Bone marrow (tissue), 2 donors: Measurements from ENCODE around the gene NKAIN4.
"Not testable (repeated sequence)": the region's sequence is repeated elsewhere in the genome, so short reads cannot be mapped to it uniquely, and the experiment has no call there.

Source experiments
- DNase-seq, 2 donors: peaks; one replicate each; lab custom pipeline; 2025; lab: John Stamatoyannopoulos, UW

Gene NKAIN4

GRCh38 chr20:63235399-63235983 is 18.8 kb downstream of the NKAIN4 start, which contains the start of gene BIRC7:
Gene BIRC7 (plus strand): TSS chr20:63235905. CDS start chr20:63236097, 192 bp downstream.
- DNase-seq, result no peak

- no peak for DNase-seq
These were observed 19.4 kb downstream of the NKAIN4 start for GRCh38 chr20:63234693-63235398.

GRCh38 chr20:63233924-63234323 is 20.3 kb downstream of the NKAIN4 start:
- no peak for DNase-seq

GRCh38 chr20:63233061-63233344 is 21.3 kb downstream of the NKAIN4 start:
- no peak for DNase-seq

GRCh38 chr20:63232235-63233060 is 21.8 kb downstream of the NKAIN4 start:
- no peak for DNase-seq

GRCh38 chr20:63230800-63231268 is 23.4 kb downstream of the NKAIN4 start:
- DNase-seq, result no peak

GRCh38 chr20:63228806-63229205 is 25.5 kb downstream of the NKAIN4 start:
- DNase-seq, result no peak

GRCh38 chr20:63227260-63227659 is 27.0 kb downstream of the NKAIN4 start:
- DNase-seq, result no peak

GRCh38 chr20:63226042-63226943 is 28.0 kb downstream of the NKAIN4 start:
- no peak for DNase-seq

- DNase-seq, result no peak
These were observed 29.2 kb downstream of the NKAIN4 start for GRCh38 chr20:63225082-63225454.

- DNase-seq, result no peak
These were observed 29.7 kb downstream of the NKAIN4 start for GRCh38 chr20:63224412-63225081.

GRCh38 chr20:63223826-63224207 is 30.4 kb downstream of the NKAIN4 start:
- DNase-seq, result no peak

- no peak for DNase-seq
These were observed 31.0 kb downstream of the NKAIN4 start for GRCh38 chr20:63223121-63223825.

GRCh38 chr20:63222541-63222940 is 31.7 kb downstream of the NKAIN4 start:
- DNase-seq, result no peak

- not testable (repeated sequence) for DNase-seq
These were observed 32.7 kb downstream of the NKAIN4 start for GRCh38 chr20:63221400-63222053.

GRCh38 chr20:63220696-63221399 is 33.4 kb downstream of the NKAIN4 start:
- no peak for DNase-seq

- no peak for DNase-seq
These were observed 34.3 kb downstream of the NKAIN4 start for GRCh38 chr20:63219866-63220521.

- DNase-seq, result no peak
These were observed 34.8 kb downstream of the NKAIN4 start for GRCh38 chr20:63219447-63219821.
